ENCODE data around the gene MAFG. TPM values are rescaled to one million over a fixed set of nuclear protein-coding genes. Genes with fewer than 3 reads are reported as not detected.
A peak's percentile ranks its signal among the peaks of the same experiment; 100 is the strongest.

The MAFG gene
- total and polyA plus RNA-seq, 9 of the 15 experiments (the other 6 are each of a cell fraction or from before 2014, with no cell fraction given): 1.1 to 58.1 (median 24.9) TPM

DNA sequence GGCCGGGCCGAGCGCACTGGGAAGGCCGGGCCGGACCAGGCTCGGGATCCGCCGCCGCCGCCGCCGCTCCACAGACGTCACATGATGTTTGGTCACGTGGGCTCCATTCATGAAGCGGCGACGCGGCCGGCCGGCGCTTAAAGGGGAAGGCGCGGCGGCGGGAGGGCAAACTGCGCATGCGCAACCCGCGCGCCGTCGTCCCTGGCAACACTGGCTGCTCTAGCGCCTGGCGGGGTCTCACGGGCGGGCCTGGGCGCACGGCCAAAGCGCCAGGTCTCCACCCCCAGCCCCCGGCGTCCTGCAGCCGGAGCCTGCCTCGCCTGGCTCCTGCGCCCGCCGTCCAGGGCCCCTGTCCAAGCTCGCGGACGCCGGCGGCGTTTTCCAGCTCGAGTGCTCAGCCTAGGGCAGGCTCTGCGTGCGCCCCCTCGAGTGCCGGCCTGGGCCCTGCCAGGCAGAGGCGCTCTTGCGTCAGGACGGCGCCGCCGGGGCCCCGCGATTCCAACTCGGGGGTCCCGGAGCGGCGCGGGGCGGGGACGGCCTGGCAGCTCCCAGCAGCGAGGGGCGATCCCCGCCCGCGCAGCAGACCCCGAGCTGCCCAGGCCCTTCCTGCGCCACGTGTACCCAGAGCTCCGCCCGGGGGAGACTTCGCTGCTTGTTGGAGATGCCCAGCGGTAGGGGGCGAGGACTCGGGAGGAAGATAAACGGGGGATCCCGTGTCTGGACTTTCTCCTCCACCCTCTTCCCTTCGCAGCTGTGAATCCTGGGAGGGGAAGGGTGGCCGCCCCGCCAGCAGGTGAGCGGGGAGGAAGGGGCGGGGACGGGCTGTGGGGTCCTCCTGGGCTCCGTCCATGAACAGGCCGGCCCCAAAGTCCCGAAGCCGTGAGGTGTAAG lies at the start of gene MAFG (continued):
- TF ChIP-seq, protein P1, sequence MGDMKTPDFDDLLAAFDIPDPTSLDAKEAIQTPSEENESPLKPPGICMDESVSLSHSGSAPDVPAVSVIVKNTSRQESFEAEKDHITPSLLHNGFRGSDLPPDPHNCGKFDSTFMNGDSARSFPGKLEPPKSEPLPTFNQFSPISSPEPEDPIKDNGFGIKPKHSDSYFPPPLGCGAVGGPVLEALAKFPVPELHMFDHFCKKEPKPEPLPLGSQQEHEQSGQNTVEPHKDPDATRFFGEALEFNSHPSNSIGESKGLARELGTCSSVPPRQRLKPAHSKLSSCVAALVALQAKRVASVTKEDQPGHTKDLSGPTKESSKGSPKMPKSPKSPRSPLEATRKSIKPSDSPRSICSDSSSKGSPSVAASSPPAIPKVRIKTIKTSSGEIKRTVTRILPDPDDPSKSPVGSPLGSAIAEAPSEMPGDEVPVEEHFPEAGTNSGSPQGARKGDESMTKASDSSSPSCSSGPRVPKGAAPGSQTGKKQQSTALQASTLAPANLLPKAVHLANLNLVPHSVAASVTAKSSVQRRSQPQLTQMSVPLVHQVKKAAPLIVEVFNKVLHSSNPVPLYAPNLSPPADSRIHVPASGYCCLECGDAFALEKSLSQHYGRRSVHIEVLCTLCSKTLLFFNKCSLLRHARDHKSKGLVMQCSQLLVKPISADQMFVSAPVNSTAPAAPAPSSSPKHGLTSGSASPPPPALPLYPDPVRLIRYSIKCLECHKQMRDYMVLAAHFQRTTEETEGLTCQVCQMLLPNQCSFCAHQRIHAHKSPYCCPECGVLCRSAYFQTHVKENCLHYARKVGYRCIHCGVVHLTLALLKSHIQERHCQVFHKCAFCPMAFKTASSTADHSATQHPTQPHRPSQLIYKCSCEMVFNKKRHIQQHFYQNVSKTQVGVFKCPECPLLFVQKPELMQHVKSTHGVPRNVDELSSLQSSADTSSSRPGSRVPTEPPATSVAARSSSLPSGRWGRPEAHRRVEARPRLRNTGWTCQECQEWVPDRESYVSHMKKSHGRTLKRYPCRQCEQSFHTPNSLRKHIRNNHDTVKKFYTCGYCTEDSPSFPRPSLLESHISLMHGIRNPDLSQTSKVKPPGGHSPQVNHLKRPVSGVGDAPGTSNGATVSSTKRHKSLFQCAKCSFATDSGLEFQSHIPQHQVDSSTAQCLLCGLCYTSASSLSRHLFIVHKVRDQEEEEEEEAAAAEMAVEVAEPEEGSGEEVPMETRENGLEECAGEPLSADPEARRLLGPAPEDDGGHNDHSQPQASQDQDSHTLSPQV (IDR thresholded peaks at IDR 0.05): peak; percentile 55; the same call in 1 of the 2 replicates
- TF ChIP-seq RBM15 (IDR thresholded peaks at IDR 0.05; ENCODE audit: insufficient read depth, low read length): no peak
- TF ChIP-seq FIP1L1 (IDR thresholded peaks at IDR 0.05; ENCODE audit: low read depth, low read length, poor library complexity, severe bottlenecking): no peak
- TF ChIP-seq MCM2 (IDR thresholded peaks at IDR 0.05; ENCODE audit: low read depth): no peak
- TF ChIP-seq NFATC3 (IDR thresholded peaks at IDR 0.05): no peak
- peak; percentile 42; the same call in 1 of the 2 replicates for TF ChIP-seq SIN3B (IDR thresholded peaks at IDR 0.05; ENCODE audit: low read depth)
- peak; percentile 40 to 55 for TF ChIP-seq RAD21 (CRISPR knock-in tag; conservative IDR thresholded peaks at IDR 0.05 in 1 of 2, IDR thresholded peaks at IDR 0.05 in 1 of 2)
- no peak for TF ChIP-seq POLR2A (conservative IDR thresholded peaks at IDR 0.05)
- TF ChIP-seq SPI1 (IDR thresholded peaks at IDR 0.05; ENCODE audit: borderline replicate concordance, low read depth, low read length): no peak
- no peak for TF ChIP-seq CBX2 (IDR thresholded peaks at IDR 0.05; ENCODE audit: insufficient read depth, low read length, poor library complexity, severe bottlenecking)
- TF ChIP-seq HNRNPK (IDR thresholded peaks at IDR 0.05; ENCODE audit: low read depth, low read length, poor library complexity, severe bottlenecking): no peak
- TF ChIP-seq SNAPC5 (CRISPR knock-in tag; IDR thresholded peaks at IDR 0.05): no peak
- TF ChIP-seq DMBX1 (CRISPR knock-in tag; IDR thresholded peaks at IDR 0.05; ENCODE audit: borderline replicate concordance): no peak
- TF ChIP-seq, protein P2, sequence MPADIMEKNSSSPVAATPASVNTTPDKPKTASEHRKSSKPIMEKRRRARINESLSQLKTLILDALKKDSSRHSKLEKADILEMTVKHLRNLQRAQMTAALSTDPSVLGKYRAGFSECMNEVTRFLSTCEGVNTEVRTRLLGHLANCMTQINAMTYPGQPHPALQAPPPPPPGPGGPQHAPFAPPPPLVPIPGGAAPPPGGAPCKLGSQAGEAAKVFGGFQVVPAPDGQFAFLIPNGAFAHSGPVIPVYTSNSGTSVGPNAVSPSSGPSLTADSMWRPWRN (IDR thresholded peaks at IDR 0.05; ENCODE audit: low read depth): no peak
- TF ChIP-seq, protein P3, sequence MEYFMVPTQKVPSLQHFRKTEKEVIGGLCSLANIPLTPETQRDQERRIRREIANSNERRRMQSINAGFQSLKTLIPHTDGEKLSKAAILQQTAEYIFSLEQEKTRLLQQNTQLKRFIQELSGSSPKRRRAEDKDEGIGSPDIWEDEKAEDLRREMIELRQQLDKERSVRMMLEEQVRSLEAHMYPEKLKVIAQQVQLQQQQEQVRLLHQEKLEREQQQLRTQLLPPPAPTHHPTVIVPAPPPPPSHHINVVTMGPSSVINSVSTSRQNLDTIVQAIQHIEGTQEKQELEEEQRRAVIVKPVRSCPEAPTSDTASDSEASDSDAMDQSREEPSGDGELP (CRISPR knock-in tag; IDR thresholded peaks at IDR 0.05; ENCODE audit: borderline replicate concordance): peak; percentile 41
- no peak for TF ChIP-seq JUNB (CRISPR knock-in tag; conservative IDR thresholded peaks at IDR 0.05)
